K562 (cell line): ENCODE data around the gene TMEM164. TPM values are rescaled to one million over a fixed set of nuclear protein-coding genes. Genes with fewer than 3 reads are reported as not detected.

Experiments
- ATAC-seq: fragments of 200-7000 bp; cut with Tn5 transposase; 3 replicates; pipeline ENCODE4 v1.9.1; 2020; ENCODE audit warnings: moderate library complexity
- BruUV-seq: library from RNA; stranded (reverse); fragments of 400-500 nt; replicated peaks from 2 replicates; lab custom pipeline; 2021; lab: Mats Ljungman, UMichigan
- CTCF ChIA-PET: fragments of 300-600 bp; formaldehyde crosslinking; extraction: SDS; loops from one replicate; lab custom pipeline; 2021; ENCODE audit warnings: low intra/inter-chr PET ratio; lab: Yijun Ruan, JAX
- POLR2A ChIA-PET: fragments of 300-600, 350-650 bp; sonication (Branson Sonifier 250); formaldehyde crosslinking; extraction: SDS; loops from one replicate; lab custom pipeline; 2021; ENCODE audit warnings: antibody characterized with exemption, inconsistent platforms; lab: Yijun Ruan, JAX
- DNase-seq, 4 experiments: peaks; one replicate each; pipeline versions ENCODE4 v3.0.0 to v3.0.0-alpha.2; 2011 to 2018; ENCODE audit warnings: low spot score in 3 of 4, mixed read lengths in 3 of 4; ENCODE audit errors: extremely low read depth in 1 of 4
- FAIRE-seq: peaks from 2 replicates; lab custom pipeline; 2011; peaks lifted over from hg19 to GRCh38; lab: Jason Lieb, UNC
- H2AFZ ChIP-seq: 2 replicates; pipeline ENCODE4 v1.6.0; 2011; ENCODE audit warnings: low read depth, low read length, control low read depth, inconsistent platforms
- H3K27ac ChIP-seq: fragments of 200-600 bp; 3 replicates; pipeline ENCODE4 v1.8.0; 2011; ENCODE audit warnings: low read depth, mild to moderate bottlenecking, control low read depth, inconsistent platforms, low read length, moderate library complexity, mixed read lengths; ENCODE audit errors: extremely low read depth
- H3K27me3 ChIP-seq, 2 experiments: fragments of 300-600 bp in 1 of 2; 2 replicates in 1 of 2; 3 replicates in 1 of 2; pipeline versions ENCODE4 v1.6.0 to v1.8.0; 2011; ENCODE audit warnings: inconsistent platforms in 2 of 2, low read length in 2 of 2, mild to moderate bottlenecking in 1 of 2, mixed read lengths in 1 of 2, moderate library complexity in 1 of 2; ENCODE audit not compliant: control insufficient read depth in 2 of 2, insufficient read depth in 2 of 2
- H3K36me3 ChIP-seq: fragments of 300-600 bp; 3 replicates; pipeline ENCODE4 v1.8.0; 2011; ENCODE audit warnings: mild to moderate bottlenecking, low read length, inconsistent platforms; ENCODE audit not compliant: control insufficient read depth, insufficient read depth
- H3K4me1 ChIP-seq, 2 experiments: fragments of 200-600 bp in 1 of 2; replicated peaks in 1 of 2; 2 replicates in 1 of 2; 3 replicates in 1 of 2; pipeline versions ENCODE4 v1.5.1 to v1.8.0; 2011; ENCODE audit warnings: inconsistent platforms in 2 of 2, low read length in 2 of 2, mild to moderate bottlenecking in 1 of 2, mixed read lengths in 1 of 2, moderate library complexity in 1 of 2; ENCODE audit not compliant: control insufficient read depth in 2 of 2, insufficient read depth in 2 of 2
- H3K4me2 ChIP-seq: 2 replicates; pipeline ENCODE4 v1.6.1; 2011; ENCODE audit warnings: low read length, control low read depth, inconsistent platforms, mixed read lengths; ENCODE audit not compliant: insufficient read depth
- H3K4me3 ChIP-seq: fragments of 200-600 bp; sonication (generic), shearing (Covaris generic); 2 replicates; pipeline ENCODE4 v1.5.1; 2016; ENCODE audit warnings: control low read depth, inconsistent platforms
- H3K79me2 ChIP-seq: fragments of 200-600 bp; 3 replicates; pipeline ENCODE4 v1.8.0; 2011; ENCODE audit warnings: low read length, inconsistent platforms; ENCODE audit not compliant: control insufficient read depth, insufficient read depth
- H3K9ac ChIP-seq, 2 experiments: 2 replicates each; pipeline versions ENCODE4 v1.6.0 to v1.6.1; 2011; ENCODE audit warnings: low read depth in 2 of 2, low read length in 2 of 2, control low read depth in 1 of 2, inconsistent platforms in 1 of 2, mild to moderate bottlenecking in 1 of 2, mixed read lengths in 1 of 2; ENCODE audit not compliant: insufficient read depth in 1 of 2
- H3K9me1 ChIP-seq: one replicate; pipeline ENCODE4 v1.6.0; 2011; ENCODE audit warnings: inconsistent platforms, mild to moderate bottlenecking, low read length, moderate library complexity; ENCODE audit not compliant: control insufficient read depth, insufficient read depth
- H3K9me3 ChIP-seq: replicated peaks from 2 replicates; pipeline ENCODE4 v1.5.1; 2011; ENCODE audit warnings: low read depth, low read length, inconsistent platforms; ENCODE audit not compliant: control insufficient read depth, insufficient read depth
- H4K20me1 ChIP-seq: replicated peaks from 2 replicates; pipeline ENCODE4 v1.6.1; 2011; ENCODE audit warnings: low read length, inconsistent platforms, mixed read lengths; ENCODE audit not compliant: control insufficient read depth, insufficient read depth
- BDP1 ChIP-seq: IDR thresholded peaks from 3 replicates; pipeline ENCODE4 v1.6.1; 2011; ENCODE audit not compliant: insufficient read length, insufficient read depth
- ILK ChIP-seq: fragments of 450-650 bp; IDR thresholded peaks from 2 replicates; pipeline ENCODE4 v1.6.1; 2016; ENCODE audit warnings: missing genetic modification characterization, low read depth, mild to moderate bottlenecking, missing compliant biosample characterization, moderate library complexity, borderline replicate concordance
- PCBP2 ChIP-seq: fragments of 200-400 bp; formaldehyde crosslinking; IDR thresholded peaks from 2 replicates; pipeline ENCODE4 v1.6.1; 2018; ENCODE audit warnings: low read length, low read depth, mild to moderate bottlenecking, moderate library complexity; ENCODE audit not compliant: poor library complexity, severe bottlenecking
- RAD51 ChIP-seq: fragments of 450-650 bp; IDR thresholded peaks from 2 replicates; pipeline ENCODE4 v1.7.1; 2016; ENCODE audit warnings: low read depth, mild to moderate bottlenecking, borderline replicate concordance
- RFX7 ChIP-seq: fragments of 250-450 bp; sonication (Bioruptor Pico); IDR thresholded peaks from 2 replicates; pipeline ENCODE4 v1.5.1; 2021; ENCODE audit warnings: mild to moderate bottlenecking
- TAL1 ChIP-seq: fragments of 450-650 bp; IDR thresholded peaks from 2 replicates; pipeline ENCODE4 v1.6.1; 2016; ENCODE audit warnings: mild to moderate bottlenecking
- TCFL5 ChIP-seq: fragments of 250-450 bp; sonication (Bioruptor Pico); conservative IDR thresholded peaks from 2 replicates; pipeline ENCODE4 v1.6.1; 2021; ENCODE audit warnings: mild to moderate bottlenecking, moderate library complexity, matching md5 sums
- ZNF121 ChIP-seq: sonication (generic); formaldehyde crosslinking; conservative IDR thresholded peaks from 2 replicates; pipeline ENCODE4 v1.8.0; 2022; ENCODE audit warnings: missing genetic modification reagents
- WGBS: fragments of 100-300 bp; shearing (Covaris generic); methylation state at CpG from one replicate; pipeline ENCODE4 v1.1.6; 2016; ENCODE audit warnings: low coverage, mixed read lengths; ENCODE audit not compliant: insufficient coverage; ENCODE audit errors: missing lambda C conversion rate; 5-methylcytosine and 5-hydroxymethylcytosine counted together
- in situ Hi-C: fragments of 300-500 bp; cut with MboI; formaldehyde crosslinking; loops from 4 replicates; pipeline ENCODE4 v1.15.0; 2018; ENCODE audit warnings: inconsistent platforms, mixed read lengths
- intact Hi-C: fragments of 100-400 bp; cut with micrococcal nuclease; formaldehyde crosslinking; loops from 2 replicates; pipeline ENCODE4 v1.14.2; 2022
- polyA plus RNA-seq, 8 experiments: library from polyadenylated mRNA; depleted of rRNA in 4 of 8; stranded (reverse) in 5 of 8; unstranded in 3 of 8; fragments of >200 nt; fragmentation: Nextera tagmentation in 2 of 8; fragmentation: Illumina TruSeq in 1 of 8; extraction: Ambion mirVana in 2 of 8; extraction: Trizol in 1 of 8; gene quantifications; 2 replicates each; pipeline versions ENCODE4 v1.2.1 to v1.2.3, GENCODE V29; 2011 to 2014; ENCODE audit warnings: inconsistent platforms in 1 of 8, missing spikeins in 1 of 8
- total RNA-seq, 7 experiments: library from RNA; depleted of rRNA in 6 of 7; stranded (reverse); fragments of >200 nt in 6 of 7; fragmentation: Illumina TruSeq in 2 of 7; extraction: Trizol in 2 of 7; gene quantifications; 2 replicates each; pipeline versions ENCODE4 v1.2.1 to v1.2.3, GENCODE V29; 2011 to 2021; ENCODE audit warnings: low replicate concordance in 1 of 7

Gene TMEM164
- total and polyA plus RNA-seq, 9 of the 15 experiments (the other 6 are each of a cell fraction or from before 2014, with no cell fraction given), result 2.4 to 57.3 (median 23.1) TPM

DNA sequence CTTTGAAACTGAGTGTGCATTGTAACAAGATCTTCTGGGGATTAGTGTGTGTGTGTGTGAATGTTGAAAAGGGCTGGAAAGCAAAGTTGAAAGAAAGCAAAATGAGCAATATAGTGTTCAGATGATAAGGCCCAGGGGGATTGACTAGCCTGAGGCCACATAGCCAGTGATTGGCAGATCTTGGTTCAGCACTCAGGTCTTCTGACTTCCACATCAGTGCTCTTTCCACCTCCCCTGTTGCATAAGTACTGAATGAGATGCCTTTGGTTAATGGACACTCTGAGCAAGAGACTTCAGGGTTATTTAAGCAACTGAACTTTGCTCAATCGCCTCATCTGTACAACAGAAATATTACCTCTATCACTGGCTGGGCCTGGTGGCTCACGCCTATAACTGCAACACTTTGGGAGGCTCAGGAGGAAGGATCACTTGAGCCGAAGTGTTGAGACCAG, 120.4 kb downstream of the TMEM164 start:
- Histone ChIP-seq H2AFZ (no peak overlapping the region), H3K36me3 (peaks cover 10% of the 10 kb centered on the region; the same call in 1 of the 3 replicates), H3K9me1 (no peaks in the 10 kb centered on the region), H3K27ac (no peak overlapping the region), H3K4me3 (no peak overlapping the region), H3K4me1 (no peaks in the 10 kb centered on the region; a peak in 1 of 5 replicates), H3K4me2 (no peak overlapping the region), H3K27me3 (no peaks in the 10 kb centered on the region), H3K9ac (no peak overlapping the region), H3K79me2 (no peaks in the 10 kb centered on the region), H3K9me3 (no peaks in the 10 kb centered on the region), H4K20me1 (no peaks in the 10 kb centered on the region)
- intact Hi-C loops (no loop called here), in situ Hi-C loops (no loop called here)
- POLR2A ChIA-PET, result no interaction called here
- no peak for TF ChIP-seq TAL1
- TF ChIP-seq ZNF121, result no peak
- TF ChIP-seq PCBP2, result no peak
- TF ChIP-seq ILK (tag), result no peak
- no peak for TF ChIP-seq TCFL5 (CRISPR knock-in tag)
- TF ChIP-seq BDP1, result no peak
- no peak for TF ChIP-seq RFX7
- TF ChIP-seq RAD51, result no peak
- no peak for DNase-seq
- BruUV-seq, result no TSS peak
- ATAC-seq, result no peak
- 82% methylated on average over 3 of the region's 3 CpGs for WGBS
- FAIRE-seq, result no peak
- CTCF ChIA-PET, result no interaction called here
